NCI-H1436 (cell line): ENCODE measurements around the gene MINDY1.

Experiments
- DNase-seq: peaks from one replicate; lab custom pipeline; 2025; lab: John Stamatoyannopoulos, UW

MINDY1 gene

GRCh38 chr1:150985179-150985825 lies 21.4 kb downstream of the MINDY1 start:
- DNase-seq, result no peak

GRCh38 chr1:150981805-150982712 lies 24.6 kb downstream of the MINDY1 start, which contains the start of gene ANXA9:
ANXA9 (plus strand) TSS chr1:150982292; CDS start chr1:150983106, 814 bp downstream.
- DNase-seq, result no peak

- DNase-seq, result peak; percentile 72
Measured at GRCh38 chr1:150981177-150981804, 25.4 kb downstream of the MINDY1 start.

GRCh38 chr1:150979092-150980056 lies 27.3 kb downstream of the MINDY1 start:
- peak; percentile 83 for DNase-seq

GRCh38 chr1:150976879-150977694 lies 29.6 kb downstream of the MINDY1 start:
- no peak for DNase-seq

GRCh38 chr1:150976401-150976821 lies 30.3 kb downstream of the MINDY1 start:
- no peak for DNase-seq

- peak; percentile 67 for DNase-seq
Measured at GRCh38 chr1:150974580-150975478, 31.9 kb downstream of the MINDY1 start, which contains the start of gene CERS2. CERS2 (minus strand) TSS chr1:150974835; CDS start chr1:150969090, 5,745 bp downstream.

GRCh38 chr1:150973836-150974579 lies 32.7 kb downstream of the MINDY1 start:
- no peak for DNase-seq

- no peak for DNase-seq
Measured at GRCh38 chr1:150973258-150973835, 33.4 kb downstream of the MINDY1 start.

- DNase-seq, result no peak
Measured at GRCh38 chr1:150972417-150972940, 34.2 kb downstream of the MINDY1 start.

GRCh38 chr1:150971583-150972416 lies 34.9 kb downstream of the MINDY1 start:
- no peak for DNase-seq

GRCh38 chr1:150970808-150971582 lies 35.7 kb downstream of the MINDY1 start:
- no peak for DNase-seq

GRCh38 chr1:150969626-150970025 lies 37.1 kb downstream of the MINDY1 start:
- no peak for DNase-seq

- no peak for DNase-seq
Measured at GRCh38 chr1:150968491-150968890, 38.2 kb downstream of the MINDY1 start.

GRCh38 chr1:150967936-150968335 lies 38.8 kb downstream of the MINDY1 start:
- no peak for DNase-seq

- no peak for DNase-seq
Measured at GRCh38 chr1:150966011-150966410, 40.7 kb downstream of the MINDY1 start.
